ENCODE data around the gene CST1.
"Not testable (repeated sequence)": the region's sequence is repeated elsewhere in the genome, so short reads cannot be mapped to it uniquely, and the experiment has no call there.

Gene CST1

DNA sequence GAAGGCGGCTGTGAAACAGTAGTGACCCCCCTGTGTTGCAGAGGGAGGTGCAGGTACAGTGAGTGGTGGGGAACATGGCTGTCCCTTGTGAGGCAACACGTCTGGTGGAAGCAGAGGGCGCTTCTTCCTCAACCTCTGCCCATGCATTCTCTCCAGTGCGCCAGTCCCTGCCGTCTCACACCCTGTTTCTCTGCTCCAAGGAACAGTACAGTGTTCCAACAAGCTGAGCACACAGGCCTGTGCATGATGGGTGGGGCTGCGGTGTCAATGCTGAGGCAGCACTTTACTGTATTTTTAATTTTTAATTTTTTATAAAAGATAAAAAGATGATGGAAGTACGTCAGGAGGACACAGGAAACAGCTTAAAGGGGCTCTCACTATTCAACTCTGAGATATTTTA, 43.3 kb upstream of the CST1 start:
- Histone ChIP-seq H3K4me3 (ENCODE audit: insufficient read depth, low read length, poor library complexity, severe bottlenecking) (no peak overlapping the region), H3K27ac (ENCODE audit: low read depth, low read length) (no peak overlapping the region), H3K9me2 (replicated peaks; ENCODE audit: insufficient read depth, low read length) (no peaks in the 10 kb centered on the region), H3F3A (ENCODE audit: insufficient read depth) (no peaks in the 10 kb centered on the region), H3K79me2 (ENCODE audit: insufficient read depth, low read length) (no peaks in the 10 kb centered on the region), H4K20me1 (ENCODE audit: low read depth, low read length) (no peaks in the 10 kb centered on the region), H3K4me2 (ENCODE audit: low read depth, low read length, poor library complexity, severe bottlenecking) (no peak overlapping the region), H3K36me3 (ENCODE audit: low read length) (no peaks in the 10 kb centered on the region), H3K27me3 (ENCODE audit: low read length) (no peaks in the 10 kb centered on the region), H2AFZ (ENCODE audit: low read depth, low read length, severe bottlenecking) (no peak overlapping the region), H3K9me3 (ENCODE audit: insufficient read depth, low read length) (no peaks in the 10 kb centered on the region), H3K9ac (ENCODE audit: low read length) (no peak overlapping the region)
- TF ChIP-seq, protein P1, sequence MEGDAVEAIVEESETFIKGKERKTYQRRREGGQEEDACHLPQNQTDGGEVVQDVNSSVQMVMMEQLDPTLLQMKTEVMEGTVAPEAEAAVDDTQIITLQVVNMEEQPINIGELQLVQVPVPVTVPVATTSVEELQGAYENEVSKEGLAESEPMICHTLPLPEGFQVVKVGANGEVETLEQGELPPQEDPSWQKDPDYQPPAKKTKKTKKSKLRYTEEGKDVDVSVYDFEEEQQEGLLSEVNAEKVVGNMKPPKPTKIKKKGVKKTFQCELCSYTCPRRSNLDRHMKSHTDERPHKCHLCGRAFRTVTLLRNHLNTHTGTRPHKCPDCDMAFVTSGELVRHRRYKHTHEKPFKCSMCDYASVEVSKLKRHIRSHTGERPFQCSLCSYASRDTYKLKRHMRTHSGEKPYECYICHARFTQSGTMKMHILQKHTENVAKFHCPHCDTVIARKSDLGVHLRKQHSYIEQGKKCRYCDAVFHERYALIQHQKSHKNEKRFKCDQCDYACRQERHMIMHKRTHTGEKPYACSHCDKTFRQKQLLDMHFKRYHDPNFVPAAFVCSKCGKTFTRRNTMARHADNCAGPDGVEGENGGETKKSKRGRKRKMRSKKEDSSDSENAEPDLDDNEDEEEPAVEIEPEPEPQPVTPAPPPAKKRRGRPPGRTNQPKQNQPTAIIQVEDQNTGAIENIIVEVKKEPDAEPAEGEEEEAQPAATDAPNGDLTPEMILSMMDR (IDR thresholded peaks at IDR 0.05; ENCODE audit: insufficient read depth, low read length, poor library complexity, severe bottlenecking): no peak
- TF ChIP-seq EZH2phosphoT487 (conservative IDR thresholded peaks at IDR 0.05; ENCODE audit: low read length): no peak

DNA sequence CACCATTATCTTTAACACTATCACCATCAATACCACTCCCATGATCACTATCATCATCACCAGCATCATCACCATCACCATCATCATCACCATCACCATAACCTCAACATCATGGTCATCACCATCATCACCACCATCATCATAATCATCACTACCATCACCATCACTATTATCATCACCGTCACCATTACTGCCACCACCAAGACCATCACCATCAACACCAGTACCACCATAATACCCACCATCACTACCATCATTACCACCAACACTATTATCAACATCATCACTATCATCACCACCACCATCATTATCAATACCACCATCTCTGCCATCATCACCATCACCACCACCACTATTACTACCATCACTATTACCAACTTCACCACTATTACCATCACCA, 32.7 kb upstream of the CST1 start:
- no peaks in the 10 kb centered on the region for H3K9me2 ChIP-seq (replicated peaks; ENCODE audit: insufficient read depth, low read length)
- H3K36me3 ChIP-seq (ENCODE audit: low read length): no peaks in the 10 kb centered on the region
- no peaks in the 10 kb centered on the region for H3K79me2 ChIP-seq (ENCODE audit: insufficient read depth, low read length)
- H3K9me3 ChIP-seq (ENCODE audit: insufficient read depth, low read length): no peaks in the 10 kb centered on the region
- H4K20me1 ChIP-seq (ENCODE audit: low read depth, low read length): no peaks in the 10 kb centered on the region
- TF ChIP-seq EZH2phosphoT487 (conservative IDR thresholded peaks at IDR 0.05; ENCODE audit: low read length): no peak
- TF ChIP-seq, protein P1 (IDR thresholded peaks at IDR 0.05; ENCODE audit: insufficient read depth, low read length, poor library complexity, severe bottlenecking): no peak
- no peak overlapping the region for H2AFZ ChIP-seq (ENCODE audit: low read depth, low read length, severe bottlenecking)
- H3K9ac ChIP-seq (ENCODE audit: low read length): no peak overlapping the region
- no peak overlapping the region for H3K4me2 ChIP-seq (ENCODE audit: low read depth, low read length, poor library complexity, severe bottlenecking)
- no peaks in the 10 kb centered on the region for H3F3A ChIP-seq (ENCODE audit: insufficient read depth)
- no peak overlapping the region for H3K27ac ChIP-seq (ENCODE audit: low read depth, low read length)
- H3K4me3 ChIP-seq (ENCODE audit: insufficient read depth, low read length, poor library complexity, severe bottlenecking): no peak overlapping the region
- H3K27me3 ChIP-seq (ENCODE audit: low read length): no peaks in the 10 kb centered on the region

DNA sequence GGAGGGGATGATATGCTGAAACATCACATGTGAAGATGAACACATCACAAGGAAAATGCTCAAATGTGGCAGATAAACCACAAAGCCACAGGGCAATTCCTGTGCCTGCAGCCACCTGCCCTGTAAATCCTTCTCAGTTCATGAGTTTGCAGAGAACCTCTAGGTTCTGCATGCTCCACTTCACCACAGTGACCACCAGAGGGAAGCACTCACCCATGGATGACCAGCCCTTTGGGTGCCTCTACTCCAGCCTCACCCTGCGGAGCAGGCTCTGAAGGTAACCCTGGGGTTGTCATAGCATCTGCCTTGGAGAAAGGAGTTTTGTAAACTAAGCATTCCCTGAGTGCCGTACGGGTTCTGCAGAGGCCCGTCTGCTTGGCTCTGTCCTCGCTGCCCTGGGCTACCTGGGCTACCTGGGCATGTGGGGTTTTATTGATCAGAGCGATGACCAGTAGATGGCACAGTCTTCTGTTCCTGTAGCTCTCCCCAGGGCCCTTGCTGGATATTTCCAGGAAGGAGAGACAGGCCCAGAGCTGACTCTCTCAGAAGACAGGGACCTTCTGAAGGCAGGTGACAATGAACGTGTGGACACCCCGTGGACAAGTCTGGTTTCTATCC, 31.7 kb upstream of the CST1 start:
- Histone ChIP-seq H3F3A (ENCODE audit: insufficient read depth) (no peaks in the 10 kb centered on the region), H3K4me3 (ENCODE audit: insufficient read depth, low read length, poor library complexity, severe bottlenecking) (no peak overlapping the region), H3K4me2 (ENCODE audit: low read depth, low read length, poor library complexity, severe bottlenecking) (no peak overlapping the region), H2AFZ (ENCODE audit: low read depth, low read length, severe bottlenecking) (no peak overlapping the region), H4K20me1 (ENCODE audit: low read depth, low read length) (no peaks in the 10 kb centered on the region), H3K79me2 (ENCODE audit: insufficient read depth, low read length) (no peaks in the 10 kb centered on the region), H3K9me3 (ENCODE audit: insufficient read depth, low read length) (no peaks in the 10 kb centered on the region), H3K9ac (ENCODE audit: low read length) (no peak overlapping the region), H3K36me3 (ENCODE audit: low read length) (no peaks in the 10 kb centered on the region), H3K27me3 (ENCODE audit: low read length) (no peaks in the 10 kb centered on the region), H3K9me2 (replicated peaks; ENCODE audit: insufficient read depth, low read length) (no peaks in the 10 kb centered on the region), H3K27ac (ENCODE audit: low read depth, low read length) (no peak overlapping the region)
- TF ChIP-seq, protein P1 (IDR thresholded peaks at IDR 0.05; ENCODE audit: insufficient read depth, low read length, poor library complexity, severe bottlenecking): peak; percentile 37
- TF ChIP-seq EZH2phosphoT487 (conservative IDR thresholded peaks at IDR 0.05; ENCODE audit: low read length): no peak

DNA sequence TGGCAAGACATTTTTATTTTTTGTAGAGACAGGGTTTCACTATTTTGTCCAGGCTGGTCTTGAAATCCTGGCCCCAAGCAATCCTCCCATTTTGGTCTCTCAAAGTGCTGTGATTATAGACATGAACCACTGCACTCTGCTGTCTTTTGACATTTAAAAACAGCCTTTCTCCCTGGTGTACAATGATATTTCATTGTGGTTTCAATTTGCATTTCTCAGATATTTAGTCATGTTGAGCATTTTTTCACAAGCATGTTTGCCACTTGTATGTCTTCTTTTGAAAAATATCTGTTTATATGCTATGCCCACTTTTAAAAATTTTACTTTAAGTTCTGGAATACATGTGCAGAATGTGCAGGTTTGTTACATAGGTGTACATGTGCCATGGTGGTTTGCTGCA, 27.9 kb upstream of the CST1 start:
- not testable (repeated sequence) for H4K20me1 ChIP-seq (ENCODE audit: low read depth, low read length); H3K4me2 ChIP-seq (ENCODE audit: low read depth, low read length, poor library complexity, severe bottlenecking); H3K9ac ChIP-seq (ENCODE audit: low read length); H3K9me3 ChIP-seq (ENCODE audit: insufficient read depth, low read length); H3K9me2 ChIP-seq (replicated peaks; ENCODE audit: insufficient read depth, low read length); H3K36me3 ChIP-seq (ENCODE audit: low read length); H3F3A ChIP-seq (ENCODE audit: insufficient read depth); H3K27ac ChIP-seq (ENCODE audit: low read depth, low read length); H3K27me3 ChIP-seq (ENCODE audit: low read length); H3K79me2 ChIP-seq (ENCODE audit: insufficient read depth, low read length); H3K4me3 ChIP-seq (ENCODE audit: insufficient read depth, low read length, poor library complexity, severe bottlenecking); H2AFZ ChIP-seq (ENCODE audit: low read depth, low read length, severe bottlenecking)

DNA sequence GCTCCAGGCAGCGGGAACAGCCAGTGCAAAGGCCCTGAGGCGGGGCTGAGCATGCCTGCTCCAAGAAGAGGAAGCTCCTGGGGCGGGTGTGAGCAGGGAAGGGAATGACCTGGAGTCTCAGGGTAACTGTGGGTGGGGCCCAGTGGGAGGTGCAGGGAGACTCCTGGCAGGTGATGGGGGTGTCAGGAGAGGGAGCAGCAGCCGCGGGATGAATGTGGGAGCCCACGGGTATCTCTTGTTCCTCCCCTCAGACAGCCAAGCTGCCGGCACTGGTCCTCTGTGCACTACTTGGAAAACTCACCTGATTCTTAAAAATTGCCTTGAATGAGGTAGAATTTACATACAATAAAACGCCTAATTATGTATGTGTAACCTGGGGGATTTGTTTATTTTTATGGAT, 26.6 kb upstream of the CST1 start:
- not testable (repeated sequence) for H3K79me2 ChIP-seq (ENCODE audit: insufficient read depth, low read length); H3K4me2 ChIP-seq (ENCODE audit: low read depth, low read length, poor library complexity, severe bottlenecking); H3K9me2 ChIP-seq (replicated peaks; ENCODE audit: insufficient read depth, low read length); H3K9me3 ChIP-seq (ENCODE audit: insufficient read depth, low read length); H2AFZ ChIP-seq (ENCODE audit: low read depth, low read length, severe bottlenecking); H3K27me3 ChIP-seq (ENCODE audit: low read length); H3K27ac ChIP-seq (ENCODE audit: low read depth, low read length); H3K36me3 ChIP-seq (ENCODE audit: low read length); H3K9ac ChIP-seq (ENCODE audit: low read length); H3F3A ChIP-seq (ENCODE audit: insufficient read depth); H4K20me1 ChIP-seq (ENCODE audit: low read depth, low read length); H3K4me3 ChIP-seq (ENCODE audit: insufficient read depth, low read length, poor library complexity, severe bottlenecking)
